ENCODE measurements around the gene GOLGA6A. TPM values are rescaled to one million over a fixed set of nuclear protein-coding genes. Genes with fewer than 3 reads are reported as not detected.

Gene GOLGA6A
- total and polyA plus RNA-seq, 2 donors (not counting 1 experiment from before 2014, with no cell fraction given), result 0.31 to 1.0 TPM

DNA sequence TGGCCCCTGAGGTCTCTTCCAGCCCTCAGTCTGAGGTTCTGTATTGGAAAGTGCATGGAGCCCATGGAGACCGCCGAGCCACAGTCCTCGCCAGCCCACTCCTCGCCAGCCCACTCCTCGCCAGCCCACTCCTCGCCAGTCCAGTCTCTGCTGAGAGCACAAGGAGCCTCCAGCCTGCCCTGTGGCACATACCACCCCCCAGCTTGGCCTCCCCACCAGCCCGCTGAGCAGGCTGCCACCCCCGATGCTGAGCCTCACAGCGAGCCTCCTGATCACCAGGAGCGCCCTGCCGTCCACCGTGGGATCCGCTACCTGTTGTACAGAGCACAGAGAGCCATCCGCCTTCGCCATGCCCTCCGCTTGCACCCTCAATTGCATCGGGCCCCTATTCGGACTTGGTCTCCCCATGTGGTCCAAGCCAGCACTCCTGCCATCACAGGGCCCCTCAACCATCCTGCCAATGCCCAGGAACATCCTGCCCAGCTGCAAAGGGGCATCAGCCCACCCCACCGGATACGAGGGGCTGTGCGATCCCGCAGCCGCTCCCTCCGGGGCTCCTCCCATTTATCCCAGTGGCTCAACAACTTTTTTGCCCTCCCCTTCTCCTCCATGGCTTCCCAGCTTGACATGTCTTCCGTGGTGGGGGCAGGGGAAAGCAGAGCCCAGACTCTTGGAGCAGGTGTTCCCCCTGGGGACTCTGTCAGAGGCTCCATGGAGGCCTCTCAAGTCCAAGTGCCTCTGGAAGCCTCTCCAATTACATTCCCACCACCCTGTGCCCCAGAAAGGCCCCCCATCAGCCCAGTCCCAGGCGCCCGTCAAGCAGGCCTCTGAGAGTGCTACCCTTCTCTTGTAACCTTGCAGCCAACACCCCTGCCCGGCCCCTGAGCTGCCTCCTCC lies 47.0 kb downstream of the GOLGA6A start:
- intact Hi-C loops (cut with micrococcal nuclease), result loop anchor here (5.0 kb wide), 1 partner anchor 63 kb away; no protein-coding TSS in a partner anchor
- ChIA-PET CTCF (interaction anchor here (1.2 kb wide), 1 partner anchor 13 kb away, joined by 4 read pairs; no protein-coding TSS in a partner anchor), POLR2A (no interaction called here)
- Mint-ChIP-seq H3K9me3 (ENCODE audit: insufficient read depth) (no peaks in the 10 kb centered on the region), H3K27me3 (no peaks in the 10 kb centered on the region), H3K27ac (no peak overlapping the region), H3K4me3 (no peak overlapping the region), H3K4me1 (no peaks in the 10 kb centered on the region)
- no peaks in the 10 kb centered on the region for H3K4me1 ChIP-seq (ENCODE audit: control insufficient read depth in 2 of 2, insufficient read depth in 2 of 2, low read length in 2 of 2)
- no peak overlapping the region for H2AFZ ChIP-seq (ENCODE audit: insufficient read depth, low read depth, low read length, poor library complexity, severe bottlenecking)
- peaks cover 0 to 62% of the 10 kb centered on the region in 2 experiments for H3K36me3 ChIP-seq (replicated peaks in 1 of 2; ENCODE audit: control extremely low read depth in 1 of 2, control insufficient read depth in 1 of 2, extremely low read depth in 1 of 2, insufficient read depth in 2 of 2, low read length in 1 of 2)
- no peaks in the 10 kb centered on the region for H3K9me3 ChIP-seq (ENCODE audit: control extremely low read depth in 1 of 3, control insufficient read depth in 2 of 3, insufficient read depth in 1 of 3, low read length in 2 of 3)
- H3K4me3 ChIP-seq (ENCODE audit: control extremely low read depth in 1 of 5, extremely low read depth in 1 of 5, insufficient read depth in 1 of 5, low read depth in 2 of 5, low read length in 4 of 5), result no peak overlapping the region
- no peaks in the 10 kb centered on the region for H3K27me3 ChIP-seq (replicated peaks in 1 of 4; ENCODE audit: control extremely low read depth in 1 of 4, control insufficient read depth in 3 of 4, insufficient read depth in 4 of 4, low read length in 3 of 4)
- H3K79me2 ChIP-seq (ENCODE audit: control insufficient read depth, insufficient read depth, low read length), result no peaks in the 10 kb centered on the region
- H3K4me2 ChIP-seq (replicated peaks; ENCODE audit: low read depth, low read length, poor library complexity, severe bottlenecking), result no peak overlapping the region
- H4K20me1 ChIP-seq (ENCODE audit: control insufficient read depth, insufficient read depth, low read length, poor library complexity, severe bottlenecking), result peaks cover 5% of the 10 kb centered on the region
- no peak for TF ChIP-seq EZH2 (IDR thresholded peaks at IDR 0.05; ENCODE audit: borderline replicate concordance, insufficient read depth, low read depth, low read length, poor library complexity, severe bottlenecking)
- TF ChIP-seq, protein P1, sequence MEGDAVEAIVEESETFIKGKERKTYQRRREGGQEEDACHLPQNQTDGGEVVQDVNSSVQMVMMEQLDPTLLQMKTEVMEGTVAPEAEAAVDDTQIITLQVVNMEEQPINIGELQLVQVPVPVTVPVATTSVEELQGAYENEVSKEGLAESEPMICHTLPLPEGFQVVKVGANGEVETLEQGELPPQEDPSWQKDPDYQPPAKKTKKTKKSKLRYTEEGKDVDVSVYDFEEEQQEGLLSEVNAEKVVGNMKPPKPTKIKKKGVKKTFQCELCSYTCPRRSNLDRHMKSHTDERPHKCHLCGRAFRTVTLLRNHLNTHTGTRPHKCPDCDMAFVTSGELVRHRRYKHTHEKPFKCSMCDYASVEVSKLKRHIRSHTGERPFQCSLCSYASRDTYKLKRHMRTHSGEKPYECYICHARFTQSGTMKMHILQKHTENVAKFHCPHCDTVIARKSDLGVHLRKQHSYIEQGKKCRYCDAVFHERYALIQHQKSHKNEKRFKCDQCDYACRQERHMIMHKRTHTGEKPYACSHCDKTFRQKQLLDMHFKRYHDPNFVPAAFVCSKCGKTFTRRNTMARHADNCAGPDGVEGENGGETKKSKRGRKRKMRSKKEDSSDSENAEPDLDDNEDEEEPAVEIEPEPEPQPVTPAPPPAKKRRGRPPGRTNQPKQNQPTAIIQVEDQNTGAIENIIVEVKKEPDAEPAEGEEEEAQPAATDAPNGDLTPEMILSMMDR (IDR thresholded peaks at IDR 0.05), result no peak
- ATAC-seq (ENCODE audit: low read depth) (no peak), DNase-seq (no peak)
- H3K9ac ChIP-seq (ENCODE audit: low read length), result no peak overlapping the region
- WGBS (ENCODE audit: insufficient coverage), result 97% methylated on average over 25 of the region's 28 CpGs
- H3K27ac ChIP-seq (ENCODE audit: low read length in 2 of 2), result no peak overlapping the region

DNA sequence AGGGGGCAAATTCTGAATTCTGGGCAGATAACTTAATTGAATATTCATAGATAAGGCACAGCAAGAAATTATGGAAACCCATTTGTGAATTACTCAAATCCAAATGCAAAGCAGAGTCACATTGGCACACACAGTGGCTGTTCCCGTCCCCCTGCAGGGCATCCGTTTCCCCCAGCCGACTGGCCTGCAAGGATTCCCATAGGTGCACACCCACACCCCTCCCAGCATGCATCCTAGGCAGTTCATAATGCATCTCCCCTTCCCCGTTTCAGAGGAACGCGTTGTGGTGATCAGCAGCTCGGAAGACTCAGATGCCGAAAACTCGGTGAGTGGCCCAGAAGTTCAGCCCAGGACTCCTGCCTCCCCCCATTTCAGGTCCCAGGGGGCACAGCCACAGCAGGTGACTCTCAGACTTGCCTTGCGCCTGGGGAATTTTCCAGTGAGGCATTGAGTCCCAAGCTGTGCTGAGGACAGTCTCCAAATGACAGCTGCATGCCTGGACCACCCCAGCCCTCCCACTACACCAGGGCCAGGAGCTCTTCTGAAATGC lies 48.1 kb downstream of the GOLGA6A start:
- intact Hi-C loops (cut with micrococcal nuclease), result no loop called here
- H2AFZ ChIP-seq (ENCODE audit: insufficient read depth, low read depth, low read length, poor library complexity, severe bottlenecking), result no peak overlapping the region
- H3K36me3 ChIP-seq (replicated peaks in 1 of 2; ENCODE audit: control extremely low read depth in 1 of 2, control insufficient read depth in 1 of 2, extremely low read depth in 1 of 2, insufficient read depth in 2 of 2, low read length in 1 of 2), result peaks cover 0 to 68% of the 10 kb centered on the region in 2 experiments

More for the DNA sequence above, 48.1 kb downstream of the GOLGA6A start:
- CTCF ChIA-PET, result interaction anchor here (1.2 kb wide), 1 partner anchor 14 kb away, joined by 4 read pairs; no protein-coding TSS in a partner anchor
- POLR2A ChIA-PET, result no interaction called here
- Mint-ChIP-seq H3K27ac (no peak overlapping the region), H3K27me3 (no peaks in the 10 kb centered on the region), H3K9me3 (ENCODE audit: insufficient read depth) (no peaks in the 10 kb centered on the region), H3K4me3 (no peak overlapping the region), H3K4me1 (no peaks in the 10 kb centered on the region)
- Histone ChIP-seq H3K4me3 (ENCODE audit: control extremely low read depth in 1 of 5, extremely low read depth in 1 of 5, insufficient read depth in 1 of 5, low read depth in 2 of 5, low read length in 4 of 5) (no peak overlapping the region), H3K79me2 (ENCODE audit: control insufficient read depth, insufficient read depth, low read length) (no peaks in the 10 kb centered on the region), H4K20me1 (ENCODE audit: control insufficient read depth, insufficient read depth, low read length, poor library complexity, severe bottlenecking) (peaks cover 10% of the 10 kb centered on the region), H3K27ac (ENCODE audit: low read length in 2 of 2) (no peak overlapping the region), H3K9me3 (ENCODE audit: control extremely low read depth in 1 of 3, control insufficient read depth in 2 of 3, insufficient read depth in 1 of 3, low read length in 2 of 3) (no peaks in the 10 kb centered on the region), H3K27me3 (replicated peaks in 1 of 4; ENCODE audit: control extremely low read depth in 1 of 4, control insufficient read depth in 3 of 4, insufficient read depth in 4 of 4, low read length in 3 of 4) (no peaks in the 10 kb centered on the region), H3K4me1 (ENCODE audit: control insufficient read depth in 2 of 2, insufficient read depth in 2 of 2, low read length in 2 of 2) (no peaks in the 10 kb centered on the region), H3K9ac (ENCODE audit: low read length) (no peak overlapping the region), H3K4me2 (replicated peaks; ENCODE audit: low read depth, low read length, poor library complexity, severe bottlenecking) (no peak overlapping the region)
- WGBS (ENCODE audit: insufficient coverage), result 91% methylated on average over 10 of the region's 10 CpGs
- ATAC-seq (ENCODE audit: low read depth), result no peak
- DNase-seq, result no peak
- TF ChIP-seq, protein P1 (IDR thresholded peaks at IDR 0.05), result no peak
- no peak for TF ChIP-seq EZH2 (IDR thresholded peaks at IDR 0.05; ENCODE audit: borderline replicate concordance, insufficient read depth, low read depth, low read length, poor library complexity, severe bottlenecking)

All from B cell (primary cell).